Inflammatory macrophage treated with lipopolysaccharide for 1 hour (primary cell): Measurements from ENCODE around the gene ALPP.
"Not testable (repeated sequence)": the region's sequence is repeated elsewhere in the genome, so short reads cannot be mapped to it uniquely, and the experiment has no call there.

Experiments
- DNase-seq, 2 donors: peaks; one replicate each; pipeline ENCODE4 v3.0.0-alpha.2; 2020 to 2022

ALPP gene

GRCh38 chr2:232341061-232341738 is 37.4 kb upstream of the ALPP start:
- DNase-seq, result no peak

GRCh38 chr2:232341739-232342126 is 36.8 kb upstream of the ALPP start:
- no peak for DNase-seq

GRCh38 chr2:232342635-232343565 is 35.7 kb upstream of the ALPP start:
- no peak for DNase-seq

- DNase-seq, result no peak
Measured at GRCh38 chr2:232343821-232344220, 34.7 kb upstream of the ALPP start.

GRCh38 chr2:232345251-232345650 is 33.3 kb upstream of the ALPP start:
- no peak for DNase-seq

- DNase-seq, result no peak
Measured at GRCh38 chr2:232347369-232347768, 31.2 kb upstream of the ALPP start.

GRCh38 chr2:232348936-232349335 is 29.6 kb upstream of the ALPP start:
- no peak for DNase-seq

- no peak for DNase-seq
Measured at GRCh38 chr2:232349546-232349945, 29.0 kb upstream of the ALPP start.

- DNase-seq, result no peak
Measured at GRCh38 chr2:232349946-232350635, 28.5 kb upstream of the ALPP start.

- DNase-seq, result no peak
Measured at GRCh38 chr2:232350804-232351685, 27.5 kb upstream of the ALPP start.

- DNase-seq, result no peak
Measured at GRCh38 chr2:232351686-232352510, 26.7 kb upstream of the ALPP start.

- DNase-seq, result no peak
Measured at GRCh38 chr2:232352511-232353091, 25.9 kb upstream of the ALPP start.

- no peak for DNase-seq
Measured at GRCh38 chr2:232353096-232353495, 25.5 kb upstream of the ALPP start.

- DNase-seq, result no peak
Measured at GRCh38 chr2:232353660-232354059, 24.9 kb upstream of the ALPP start.

GRCh38 chr2:232354069-232354468 is 24.5 kb upstream of the ALPP start:
- no peak for DNase-seq

- no peak for DNase-seq
Measured at GRCh38 chr2:232361646-232362045, 16.9 kb upstream of the ALPP start.

- no peak for DNase-seq
Measured at GRCh38 chr2:232362174-232362900, 16.2 kb upstream of the ALPP start.

- DNase-seq, result not testable (repeated sequence)
Measured at GRCh38 chr2:232363064-232363783, 15.3 kb upstream of the ALPP start.

GRCh38 chr2:232363784-232364615 is 14.6 kb upstream of the ALPP start:
- DNase-seq, result peak; percentile 18 to 33
